Measurements from ENCODE around the gene TAF7L.

GRCh38 chrX:101262590-101262989 lies 28.5 kb downstream of the TAF7L start:
- TF ChIP-seq CHD4 (IDR thresholded peaks at IDR 0.05; ENCODE audit: borderline replicate concordance, low read length) (no peak), RAD21 (CRISPR knock-in tag; IDR thresholded peaks at IDR 0.05) (no peak), IKZF1 (IDR thresholded peaks at IDR 0.05) (no peak), ZNF383 (CRISPR knock-in tag; IDR thresholded peaks at IDR 0.05; ENCODE audit: borderline replicate concordance) (no peak), MYC (CRISPR knock-in tag; IDR thresholded peaks at IDR 0.05; ENCODE audit: borderline replicate concordance) (no peak)

Measured in HepG2 (cell line).